ENCODE data around the gene TNFRSF12A.

The TNFRSF12A gene, protein sequence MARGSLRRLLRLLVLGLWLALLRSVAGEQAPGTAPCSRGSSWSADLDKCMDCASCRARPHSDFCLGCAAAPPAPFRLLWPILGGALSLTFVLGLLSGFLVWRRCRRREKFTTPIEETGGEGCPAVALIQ

GRCh38 chr16:3020247-3020603 lies at the start of gene TNFRSF12A:
Gene TNFRSF12A (plus strand): TSS chr16:3020368. CDS start chr16:3020398, 30 bp downstream.
- peak; percentile 28 for DNase-seq

GRCh38 chr16:2970563-2970962 lies 49.6 kb upstream of the TNFRSF12A start:
- DNase-seq = no peak

GRCh38 chr16:2971134-2971984 lies 48.8 kb upstream of the TNFRSF12A start:
- DNase-seq = no peak

- no peak for DNase-seq
Measured at GRCh38 chr16:2971985-2972784, 48.0 kb upstream of the TNFRSF12A start.

DNA sequence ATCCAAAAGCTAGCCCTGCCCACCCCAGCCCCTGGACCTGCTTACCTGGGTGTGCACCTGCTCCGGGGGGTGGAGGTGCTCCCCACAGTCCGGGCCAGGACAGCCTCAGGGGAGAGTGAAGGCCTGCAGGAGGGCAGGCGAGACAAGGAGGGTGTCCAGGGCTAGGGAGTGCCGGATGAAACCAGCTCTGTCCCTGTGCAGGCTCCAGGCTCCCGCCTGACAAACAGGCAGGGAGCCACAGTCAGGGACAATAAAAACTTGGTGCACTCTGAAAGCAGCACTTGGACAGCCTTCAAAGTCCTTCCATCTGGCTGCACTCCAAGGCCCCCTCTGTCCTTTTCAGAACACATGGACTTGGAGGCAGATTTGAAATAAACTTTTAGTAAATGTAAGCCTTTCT lies 47.1 kb upstream of the TNFRSF12A start:
- no peak for DNase-seq

- DNase-seq = no peak
Measured at GRCh38 chr16:2973605-2974318, 46.4 kb upstream of the TNFRSF12A start.

DNA sequence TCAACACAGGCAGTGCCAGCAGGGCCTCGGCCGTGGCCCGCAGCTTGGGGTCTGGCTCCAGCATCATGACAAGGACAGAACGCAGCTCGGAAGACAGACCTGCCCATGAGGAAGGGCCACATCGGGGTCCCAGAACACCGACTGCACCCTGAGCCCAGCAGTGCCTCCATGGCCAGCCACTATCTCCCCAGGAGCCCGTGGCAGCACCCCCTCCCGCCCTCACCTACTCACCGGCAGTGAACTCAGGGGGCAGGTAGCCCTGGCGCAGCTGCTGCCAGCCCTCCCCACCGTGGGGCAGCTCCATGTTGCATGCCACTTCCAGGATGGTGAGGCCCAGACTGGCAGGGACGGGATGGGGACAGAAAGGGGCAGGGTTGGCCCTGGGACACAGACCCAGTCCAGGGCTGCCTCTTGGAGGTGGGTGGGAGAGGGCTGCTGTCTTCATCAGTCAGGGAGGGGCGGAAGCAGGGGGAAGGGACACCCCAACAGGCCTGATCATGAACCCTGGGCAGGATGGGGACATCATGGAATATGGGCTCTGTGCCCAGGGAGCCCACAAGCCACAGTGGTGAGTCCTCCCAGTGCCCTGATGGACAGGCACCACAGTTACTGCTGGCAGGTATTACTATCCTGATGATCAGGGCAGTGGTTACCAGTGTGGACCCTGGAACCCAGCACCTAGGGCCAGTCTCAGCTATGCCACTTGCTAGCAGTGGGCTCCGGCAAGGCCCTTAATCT lies 45.7 kb upstream of the TNFRSF12A start:
- DNase-seq = no peak

DNA sequence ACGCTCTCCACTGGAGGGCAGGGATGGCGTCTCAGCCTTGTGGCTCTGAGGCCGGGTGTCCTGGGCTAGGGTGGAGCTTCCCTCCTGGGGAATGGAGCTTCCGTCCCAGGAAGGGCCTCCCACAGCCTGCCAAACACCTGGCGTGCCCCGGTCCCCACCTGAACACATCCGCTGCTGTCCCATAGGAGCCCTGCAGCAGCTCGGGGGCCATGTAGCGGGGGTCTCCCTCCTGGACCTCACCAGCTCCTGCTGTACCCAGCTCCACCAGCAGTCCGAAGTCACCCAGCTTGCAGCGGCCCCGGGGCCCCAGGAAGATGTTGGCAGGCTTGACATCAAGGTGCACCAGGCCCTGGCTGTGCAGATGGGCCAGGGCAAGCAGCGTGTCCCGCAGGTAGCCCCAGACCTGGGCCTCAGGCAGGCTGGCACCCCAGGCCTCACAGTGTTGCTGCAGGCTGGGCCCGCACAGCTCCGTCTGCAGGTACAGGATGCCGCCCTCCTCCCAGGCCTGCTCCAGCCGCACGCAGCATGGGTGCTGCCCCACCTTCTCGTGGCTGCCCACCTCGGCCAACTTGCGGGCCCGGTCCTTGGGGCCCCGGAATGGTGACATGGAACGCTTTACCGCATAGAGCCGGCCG lies 44.9 kb upstream of the TNFRSF12A start:
- no peak for DNase-seq

DNA sequence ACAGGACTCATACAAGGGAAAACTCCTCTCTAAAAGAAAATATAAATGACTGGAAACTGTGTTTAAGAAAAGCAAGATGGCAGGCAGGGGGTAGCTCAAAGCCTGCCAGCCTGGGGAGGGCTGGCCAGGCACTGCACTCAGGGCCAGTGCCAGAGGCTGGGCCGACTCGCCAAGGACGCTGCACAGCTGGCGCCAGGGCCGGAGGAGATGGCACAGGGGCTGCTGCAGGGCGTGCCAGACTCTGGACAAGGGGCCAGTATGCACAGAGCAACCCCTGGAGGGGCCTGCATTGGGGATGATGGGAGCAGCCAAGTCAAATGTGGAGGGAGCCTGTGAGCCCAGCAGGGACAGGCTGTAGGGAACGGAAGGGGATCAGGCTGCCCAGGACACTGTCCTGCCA lies 44.0 kb upstream of the TNFRSF12A start:
- DNase-seq = no peak

GRCh38 chr16:2976673-2977072 lies 43.5 kb upstream of the TNFRSF12A start:
- no peak for DNase-seq

DNA sequence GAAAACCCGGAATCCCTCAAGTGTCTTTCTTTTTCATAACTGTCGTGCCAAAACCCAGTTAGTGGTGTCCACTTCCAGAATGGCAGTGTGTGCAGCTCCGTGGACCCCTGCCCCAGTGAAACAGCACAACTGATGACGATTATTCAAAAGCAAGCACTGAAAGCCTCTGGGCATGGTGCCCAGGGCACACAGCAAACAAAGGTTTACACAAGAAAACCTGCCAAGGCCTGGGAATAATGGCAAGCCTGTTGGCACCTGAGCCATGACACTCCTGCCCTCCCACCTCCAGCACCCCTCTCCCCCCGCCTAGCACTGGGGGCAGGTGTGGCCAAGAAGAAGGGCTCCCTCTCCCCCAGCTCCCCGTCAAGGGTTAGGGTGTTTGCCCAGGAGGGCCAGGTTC lies 42.7 kb upstream of the TNFRSF12A start:
- no peak for DNase-seq

GRCh38 chr16:2979669-2980226 lies 40.4 kb upstream of the TNFRSF12A start:
- DNase-seq = no peak

GRCh38 chr16:2980227-2981176 lies 39.7 kb upstream of the TNFRSF12A start, which contains the start of gene PKMYT1:
Gene PKMYT1 (minus strand): TSS chr16:2980446. CDS start chr16:2979657, 789 bp downstream.
- DNase-seq = peak; percentile 43

- no peak for DNase-seq
Measured at GRCh38 chr16:2981177-2981898, 38.8 kb upstream of the TNFRSF12A start.

GRCh38 chr16:2981899-2982250 lies 38.3 kb upstream of the TNFRSF12A start:
- no peak for DNase-seq

DNA sequence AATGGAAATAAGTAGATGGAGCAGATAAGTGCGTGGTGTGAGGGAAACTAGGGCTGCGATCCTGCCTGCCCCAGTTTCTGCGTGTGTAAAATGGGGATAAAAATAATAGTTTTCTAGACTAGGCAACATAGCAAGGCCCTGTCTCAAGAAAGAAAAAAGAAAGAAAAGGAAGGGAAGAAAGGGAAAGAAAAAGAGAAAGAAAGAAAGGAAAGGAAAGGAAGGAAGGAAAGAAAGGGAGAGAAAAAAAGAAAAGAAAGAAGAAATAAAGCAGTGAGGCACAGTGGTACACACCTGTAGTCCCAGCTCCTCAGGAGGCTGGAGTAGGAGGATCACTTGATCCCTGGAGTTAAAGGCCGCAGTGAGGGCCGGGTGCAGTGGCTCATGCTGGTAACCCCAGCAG lies 37.8 kb upstream of the TNFRSF12A start:
- no peak for DNase-seq

GRCh38 chr16:2983706-2984136 lies 36.4 kb upstream of the TNFRSF12A start:
- peak; percentile 54 for DNase-seq

GRCh38 chr16:2985462-2985861 lies 34.7 kb upstream of the TNFRSF12A start:
- DNase-seq = no peak

- peak; percentile 67 for DNase-seq
Measured at GRCh38 chr16:2985893-2986355, 34.2 kb upstream of the TNFRSF12A start.
